A673 (cell line): ENCODE results near the gene AHCYL2. TPM values are rescaled to one million over a fixed set of nuclear protein-coding genes. Genes with fewer than 3 reads are reported as not detected.

Experiments
- BruUV-seq: library from RNA; stranded (reverse); fragments of 400-500 nt; replicated peaks from 2 replicates; lab custom pipeline; 2021; lab: Mats Ljungman, UMichigan
- CTCF ChIA-PET: fragments of 300-600 bp; sonication (Branson Sonifier 250); formaldehyde crosslinking; loops from one replicate; lab custom pipeline; 2022; ENCODE audit warnings: antibody characterized with exemption; lab: Charles Lee
- POLR2A ChIA-PET: fragments of 300-600 bp; sonication (Branson Sonifier 250); formaldehyde crosslinking; loops from one replicate; lab custom pipeline; 2022; ENCODE audit warnings: antibody characterized with exemption; ENCODE audit not compliant: low non-redundant PET; lab: Charles Lee
- DNase-seq: peaks from one replicate; pipeline ENCODE4 v3.0.0-alpha.2; 2015; ENCODE audit warnings: low spot score
- H3K27ac ChIP-seq: fragments of 200-600 bp; sonication (generic); 2 replicates; pipeline ENCODE4 v1.5.1; 2016; ENCODE audit warnings: mixed run types, low read depth, mild to moderate bottlenecking, mixed read lengths, antibody characterized with exemption, low read length; ENCODE audit not compliant: poor library complexity, severe bottlenecking
- H3K27me3 ChIP-seq: fragments of 200-600 bp; sonication (generic); replicated peaks from 2 replicates; pipeline ENCODE4 v1.6.1; 2017; ENCODE audit warnings: mixed run types, low read depth, mild to moderate bottlenecking, mixed read lengths, antibody characterized with exemption, low read length; ENCODE audit not compliant: insufficient read depth, poor library complexity
- H3K36me3 ChIP-seq: fragments of 200-600 bp; sonication (generic); 2 replicates; pipeline ENCODE4 v1.6.1; 2016; ENCODE audit warnings: mixed run types, mild to moderate bottlenecking, mixed read lengths, antibody characterized with exemption, low read length; ENCODE audit not compliant: insufficient read depth, poor library complexity, severe bottlenecking
- H3K4me1 ChIP-seq: fragments of 200-600 bp; sonication (generic); 2 replicates; pipeline ENCODE4 v1.6.1; 2017; ENCODE audit warnings: mixed run types, mild to moderate bottlenecking, mixed read lengths, antibody characterized with exemption, low read length; ENCODE audit not compliant: insufficient read depth, poor library complexity, severe bottlenecking
- H3K4me3 ChIP-seq: fragments of 200-600 bp; sonication (generic); 2 replicates; pipeline ENCODE4 v1.5.1; 2016; ENCODE audit warnings: low read depth, mixed run types, mild to moderate bottlenecking, mixed read lengths, low read length; ENCODE audit not compliant: poor library complexity, severe bottlenecking
- H3K9me3 ChIP-seq: fragments of 200-600 bp; sonication (generic); 2 replicates; pipeline ENCODE4 v1.6.1; 2016; ENCODE audit warnings: mixed run types, low read depth, mild to moderate bottlenecking, mixed read lengths, antibody characterized with exemption, low read length; ENCODE audit not compliant: poor library complexity, severe bottlenecking
- EZH2 ChIP-seq: fragments of 200-600 bp; sonication (generic); IDR thresholded peaks from 2 replicates; pipeline ENCODE4 v1.6.1; 2017; ENCODE audit warnings: borderline replicate concordance, low read depth, mild to moderate bottlenecking, mixed read lengths, antibody characterized with exemption, low read length; ENCODE audit not compliant: poor library complexity, severe bottlenecking
- intact Hi-C: fragments of 100-400 bp; cut with micrococcal nuclease; formaldehyde crosslinking; loops from one replicate; pipeline ENCODE4 v1.10.0; 2022; ENCODE audit not compliant: unreplicated experiment
- total RNA-seq: library from RNA; stranded (reverse); gene quantifications from 2 replicates; pipeline ENCODE4 v1.2.3, GENCODE V29; 2021
- TF ChIP-seq, protein P1 (sequence below): fragments of 300-800, 200-600 bp; sonication (generic); conservative IDR thresholded peaks from 2 replicates; pipeline ENCODE4 v1.5.1; 2017; ENCODE audit warnings: low read depth, mild to moderate bottlenecking, antibody characterized with exemption, low read length, moderate library complexity, mixed read lengths

The AHCYL2 gene
- total RNA-seq, 1 experiment from 2014 or later: 35.2 TPM

DNA sequence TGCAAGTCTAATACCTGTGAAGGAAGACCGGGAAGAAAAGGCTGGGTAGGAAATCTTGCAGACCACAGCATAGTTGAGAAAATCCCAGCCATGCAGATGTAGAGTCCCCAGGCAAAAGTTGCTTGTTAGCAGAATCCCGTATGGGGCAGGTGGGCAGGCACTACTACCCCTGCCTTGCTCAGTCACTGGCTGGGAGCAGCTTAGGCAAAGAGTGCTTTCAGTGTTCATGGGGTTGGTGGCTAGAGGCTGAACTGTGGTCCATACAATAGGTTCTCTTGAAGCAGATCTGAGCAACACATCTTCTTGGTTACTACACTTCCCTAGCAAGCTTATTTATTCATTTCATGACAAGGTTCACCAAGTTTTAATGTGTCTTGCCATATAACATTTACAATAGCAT lies 92.6 kb downstream of the AHCYL2 start:
- Histone ChIP-seq H3K27ac (no peak overlapping the region), H3K4me3 (no peak overlapping the region), H3K4me1 (no peaks in the 10 kb centered on the region), H3K27me3 (no peaks in the 10 kb centered on the region), H3K9me3 (no peaks in the 10 kb centered on the region), H3K36me3 (no peaks in the 10 kb centered on the region)
- DNase-seq: no peak
- POLR2A ChIA-PET: interaction anchor here (0.6 kb wide), 1 partner anchor 154 kb away, joined by 3 read pairs; no protein-coding TSS in a partner anchor
- TF ChIP-seq EZH2: no peak
- TF ChIP-seq, protein P1, sequence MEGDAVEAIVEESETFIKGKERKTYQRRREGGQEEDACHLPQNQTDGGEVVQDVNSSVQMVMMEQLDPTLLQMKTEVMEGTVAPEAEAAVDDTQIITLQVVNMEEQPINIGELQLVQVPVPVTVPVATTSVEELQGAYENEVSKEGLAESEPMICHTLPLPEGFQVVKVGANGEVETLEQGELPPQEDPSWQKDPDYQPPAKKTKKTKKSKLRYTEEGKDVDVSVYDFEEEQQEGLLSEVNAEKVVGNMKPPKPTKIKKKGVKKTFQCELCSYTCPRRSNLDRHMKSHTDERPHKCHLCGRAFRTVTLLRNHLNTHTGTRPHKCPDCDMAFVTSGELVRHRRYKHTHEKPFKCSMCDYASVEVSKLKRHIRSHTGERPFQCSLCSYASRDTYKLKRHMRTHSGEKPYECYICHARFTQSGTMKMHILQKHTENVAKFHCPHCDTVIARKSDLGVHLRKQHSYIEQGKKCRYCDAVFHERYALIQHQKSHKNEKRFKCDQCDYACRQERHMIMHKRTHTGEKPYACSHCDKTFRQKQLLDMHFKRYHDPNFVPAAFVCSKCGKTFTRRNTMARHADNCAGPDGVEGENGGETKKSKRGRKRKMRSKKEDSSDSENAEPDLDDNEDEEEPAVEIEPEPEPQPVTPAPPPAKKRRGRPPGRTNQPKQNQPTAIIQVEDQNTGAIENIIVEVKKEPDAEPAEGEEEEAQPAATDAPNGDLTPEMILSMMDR: no peak
- intact Hi-C loops: no loop called here
- no TSS peak for BruUV-seq
- CTCF ChIA-PET: no interaction called here

DNA sequence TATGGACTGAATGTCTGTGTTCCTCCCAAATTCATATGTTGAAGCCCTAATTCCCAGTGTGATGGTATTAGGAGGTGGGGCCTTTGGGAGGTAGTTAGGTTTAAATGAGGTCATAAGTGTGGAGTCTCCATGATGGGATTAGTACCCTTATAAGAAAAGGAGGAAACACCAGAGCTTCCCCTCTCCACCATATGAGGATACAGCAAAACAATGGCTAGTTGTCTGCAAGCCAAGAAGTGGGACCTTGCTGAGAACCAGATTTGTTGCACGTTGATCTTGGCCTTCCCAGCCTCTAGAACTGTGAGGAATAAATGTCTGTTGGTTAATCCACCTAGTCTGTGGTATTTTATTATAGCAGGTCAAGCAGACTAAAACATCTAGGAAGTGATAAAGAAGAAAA lies 102.2 kb downstream of the AHCYL2 start:
- no TSS peak for BruUV-seq
- Histone ChIP-seq H3K27me3 (no peaks in the 10 kb centered on the region), H3K4me3 (no peak overlapping the region), H3K4me1 (no peaks in the 10 kb centered on the region), H3K27ac (no peak overlapping the region), H3K9me3 (peaks cover 4% of the 10 kb centered on the region), H3K36me3 (no peaks in the 10 kb centered on the region)
- TF ChIP-seq, protein P1: no peak
- DNase-seq: no peak
- intact Hi-C loops: no loop called here
- CTCF ChIA-PET: no interaction called here
- POLR2A ChIA-PET: interaction anchor here (0.6 kb wide), 1 partner anchor 237 kb away, joined by 3 read pairs; no protein-coding TSS in a partner anchor

DNA sequence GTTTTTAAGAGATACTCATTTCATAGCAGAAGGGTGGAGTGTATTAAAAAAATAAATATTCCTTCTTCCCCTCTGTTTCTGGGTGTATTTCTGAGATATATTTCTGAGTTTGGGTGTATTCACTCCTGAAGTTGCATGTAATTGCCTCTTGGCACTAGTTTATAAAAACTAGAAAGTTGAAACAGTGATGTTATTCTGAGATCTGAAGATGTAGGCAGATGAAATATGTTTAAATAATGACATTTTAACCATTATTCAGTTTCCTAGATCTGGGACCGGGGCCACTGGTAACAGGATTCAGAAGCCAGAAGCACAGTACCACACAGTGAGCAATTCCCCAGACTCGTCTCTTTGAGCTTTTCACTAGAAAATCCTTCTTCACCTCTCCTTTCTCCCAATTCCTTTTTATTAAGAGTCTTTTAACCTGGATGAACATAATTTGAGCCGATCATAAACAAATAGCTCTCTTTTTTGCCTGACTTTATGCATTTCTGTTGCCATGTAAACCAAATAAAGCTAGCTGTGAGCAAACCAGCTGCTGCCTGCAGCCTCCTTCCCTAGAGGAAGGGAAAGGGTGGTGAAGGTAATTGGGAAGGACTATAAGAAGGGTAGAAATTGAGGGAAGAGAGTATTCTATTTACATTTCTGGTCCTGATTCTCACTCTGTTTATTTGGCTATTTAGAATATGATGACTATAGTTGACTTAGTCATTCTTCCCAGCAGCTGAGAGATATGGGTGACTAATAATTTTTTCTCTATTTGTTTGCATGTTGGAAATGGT lies 107.6 kb downstream of the AHCYL2 start:
- ChIA-PET CTCF (interaction anchor here (0.7 kb wide), 1 partner anchor 168 kb away, joined by 3 read pairs; no protein-coding TSS in a partner anchor), POLR2A (no interaction called here)
- TF ChIP-seq, protein P1: no peak
- no peak for TF ChIP-seq EZH2
- intact Hi-C loops: no loop called here
- DNase-seq: no peak
- no peak overlapping the region for H3K4me3 ChIP-seq
- no peaks in the 10 kb centered on the region for H3K27me3 ChIP-seq
- H3K4me1 ChIP-seq: no peaks in the 10 kb centered on the region
- H3K9me3 ChIP-seq: no peaks in the 10 kb centered on the region
- H3K36me3 ChIP-seq: no peaks in the 10 kb centered on the region
- H3K27ac ChIP-seq: no peak overlapping the region
- BruUV-seq: no TSS peak
